ENCODE data around the gene MBOAT2.

DNA sequence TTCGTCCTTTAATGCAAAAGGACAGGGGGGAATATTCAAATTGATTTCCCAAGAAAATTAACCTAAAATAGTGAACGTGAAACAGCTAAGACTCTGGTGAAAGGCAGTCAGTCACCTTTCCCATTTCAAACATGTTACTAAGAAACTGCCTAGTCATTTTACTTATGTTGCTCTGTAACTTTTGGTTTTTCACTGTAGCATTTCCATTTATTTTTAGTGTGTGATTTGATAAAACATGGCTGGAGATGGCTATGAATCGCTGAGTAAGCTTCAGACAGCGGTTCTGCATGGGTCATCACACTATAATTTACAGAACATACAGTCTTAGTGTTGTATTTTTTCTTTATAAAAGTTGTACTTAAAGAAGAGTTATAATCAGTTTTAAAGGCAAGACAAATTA lies 150.1 kb downstream of the MBOAT2 start:
- TF ChIP-seq, protein P1, sequence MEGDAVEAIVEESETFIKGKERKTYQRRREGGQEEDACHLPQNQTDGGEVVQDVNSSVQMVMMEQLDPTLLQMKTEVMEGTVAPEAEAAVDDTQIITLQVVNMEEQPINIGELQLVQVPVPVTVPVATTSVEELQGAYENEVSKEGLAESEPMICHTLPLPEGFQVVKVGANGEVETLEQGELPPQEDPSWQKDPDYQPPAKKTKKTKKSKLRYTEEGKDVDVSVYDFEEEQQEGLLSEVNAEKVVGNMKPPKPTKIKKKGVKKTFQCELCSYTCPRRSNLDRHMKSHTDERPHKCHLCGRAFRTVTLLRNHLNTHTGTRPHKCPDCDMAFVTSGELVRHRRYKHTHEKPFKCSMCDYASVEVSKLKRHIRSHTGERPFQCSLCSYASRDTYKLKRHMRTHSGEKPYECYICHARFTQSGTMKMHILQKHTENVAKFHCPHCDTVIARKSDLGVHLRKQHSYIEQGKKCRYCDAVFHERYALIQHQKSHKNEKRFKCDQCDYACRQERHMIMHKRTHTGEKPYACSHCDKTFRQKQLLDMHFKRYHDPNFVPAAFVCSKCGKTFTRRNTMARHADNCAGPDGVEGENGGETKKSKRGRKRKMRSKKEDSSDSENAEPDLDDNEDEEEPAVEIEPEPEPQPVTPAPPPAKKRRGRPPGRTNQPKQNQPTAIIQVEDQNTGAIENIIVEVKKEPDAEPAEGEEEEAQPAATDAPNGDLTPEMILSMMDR (IDR thresholded peaks at IDR 0.05; ENCODE audit: insufficient read depth, low read length, poor library complexity, severe bottlenecking): no peak
- no peak for TF ChIP-seq EZH2phosphoT487 (conservative IDR thresholded peaks at IDR 0.05; ENCODE audit: low read length)

Data from SU-DHL-6 (cell line).